Activated CD4-positive, alpha-beta T cell treated with anti-CD3 and anti-CD28 coated beads, Interleukin-2, amount 50 U/mL, for 16 hours (primary cell): ENCODE data around the gene CRYGC.
A peak's percentile ranks its signal among the peaks of the same experiment; 100 is the strongest.
"Not testable (repeated sequence)": the region's sequence is repeated elsewhere in the genome, so short reads cannot be mapped to it uniquely, and the experiment has no call there.

Experiments used
- DNase-seq: peaks from one replicate; pipeline ENCODE4 v3.0.0-alpha.2; 2020

Gene CRYGC

GRCh38 chr2:208129744-208130711 is at the start of gene CRYGC:
Gene CRYGC, minus strand, starts transcription at chr2:208129828. Its CDS starts 36 bp downstream, at chr2:208129792.
- DNase-seq: no peak

GRCh38 chr2:208179028-208179609 is 49.5 kb upstream of the CRYGC start:
- DNase-seq: no peak

GRCh38 chr2:208175840-208176153 is 46.2 kb upstream of the CRYGC start:
- DNase-seq: no peak

GRCh38 chr2:208175069-208175839 is 45.6 kb upstream of the CRYGC start:
- peak; percentile 74 for DNase-seq

GRCh38 chr2:208174144-208174543 is 44.5 kb upstream of the CRYGC start:
- no peak for DNase-seq

GRCh38 chr2:208172125-208172524 is 42.5 kb upstream of the CRYGC start:
- DNase-seq: no peak

- no peak for DNase-seq
These were observed 35.5 kb upstream of the CRYGC start for GRCh38 chr2:208164951-208165755.

GRCh38 chr2:208163489-208163888 is 33.9 kb upstream of the CRYGC start, which contains the start of gene CRYGA:
Gene CRYGA, minus strand, starts transcription at chr2:208163589. Its CDS starts 33 bp downstream, at chr2:208163556.
- no peak for DNase-seq

GRCh38 chr2:208156439-208156838 is 26.8 kb upstream of the CRYGC start:
- no peak for DNase-seq

- DNase-seq: no peak
These were observed 23.5 kb upstream of the CRYGC start for GRCh38 chr2:208153156-208153555.

GRCh38 chr2:208150956-208151355 is 21.3 kb upstream of the CRYGC start:
- no peak for DNase-seq

GRCh38 chr2:208150094-208150493 is 20.5 kb upstream of the CRYGC start:
- no peak for DNase-seq

GRCh38 chr2:208148803-208149202 is 19.2 kb upstream of the CRYGC start:
- DNase-seq: no peak

GRCh38 chr2:208147759-208148158 is 18.1 kb upstream of the CRYGC start:
- DNase-seq: no peak

GRCh38 chr2:208147008-208147407 is 17.4 kb upstream of the CRYGC start:
- no peak for DNase-seq

GRCh38 chr2:208146006-208146405 is 16.4 kb upstream of the CRYGC start, which contains the start of gene CRYGB:
Gene CRYGB, minus strand, starts transcription at chr2:208146158. Its CDS starts 38 bp downstream, at chr2:208146120.
- no peak for DNase-seq

- no peak for DNase-seq
These were observed 13.5 kb upstream of the CRYGC start for GRCh38 chr2:208142925-208143799.

GRCh38 chr2:208142240-208142924 is 12.8 kb upstream of the CRYGC start:
- DNase-seq: no peak

GRCh38 chr2:208139447-208139846 is 9.8 kb upstream of the CRYGC start:
- DNase-seq: no peak

- DNase-seq: not testable (repeated sequence)
These were observed 8.7 kb upstream of the CRYGC start for GRCh38 chr2:208138334-208138733.

GRCh38 chr2:208136716-208137094 is 7.1 kb upstream of the CRYGC start:
- DNase-seq: no peak
